GM21423 (cell line): ENCODE results near the gene HAUS5.
"Not testable (repeated sequence)": the region's sequence is repeated elsewhere in the genome, so short reads cannot be mapped to it uniquely, and the experiment has no call there.

Source experiments
- ATAC-seq: cut with Tn5 transposase; IDR thresholded peaks from one replicate; pipeline ENCODE4 v1.9.1; 2021; ENCODE audit warnings: mild to moderate bottlenecking, moderate library complexity; ENCODE audit not compliant: unreplicated experiment

The HAUS5 gene

DNA sequence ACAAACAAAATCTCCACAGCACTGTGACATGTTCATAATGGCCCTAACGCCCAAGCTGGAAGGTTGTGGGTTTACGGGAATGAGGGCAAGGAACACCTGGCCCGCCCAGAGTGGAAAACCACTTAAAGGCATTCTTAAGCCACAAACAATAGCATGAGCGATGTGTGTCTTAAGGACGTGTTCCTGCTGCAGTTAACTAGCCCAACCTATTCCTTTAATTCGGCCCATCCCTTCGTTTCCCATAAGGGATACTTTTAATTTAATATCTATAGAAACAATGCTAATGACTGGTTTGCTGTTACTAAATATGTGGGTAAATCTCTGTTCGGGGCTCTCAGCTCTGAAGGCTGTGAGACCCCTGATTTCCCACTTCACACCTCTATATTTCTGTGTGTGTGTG lies 5.4 kb upstream of the HAUS5 start:
- ATAC-seq = not testable (repeated sequence)

DNA sequence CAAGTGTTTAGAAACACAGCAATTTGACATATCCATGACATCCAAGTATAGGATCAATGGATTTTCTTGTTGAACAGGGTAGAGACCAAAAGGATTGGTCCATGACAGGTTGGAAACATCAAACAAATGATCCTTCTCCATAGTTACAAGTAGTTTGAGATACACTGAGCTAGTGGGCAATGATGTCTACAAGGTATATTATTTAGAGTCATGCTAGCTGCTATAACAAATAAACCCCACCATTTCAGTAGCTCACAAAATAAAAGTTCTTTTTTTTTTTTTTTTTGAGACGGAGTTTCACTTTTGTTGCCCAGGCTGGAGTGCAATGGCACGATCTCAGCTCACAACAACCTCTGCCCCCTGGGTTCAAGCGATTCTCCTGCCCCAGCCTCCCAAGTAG lies 4.9 kb upstream of the HAUS5 start:
- ATAC-seq = no peak

DNA sequence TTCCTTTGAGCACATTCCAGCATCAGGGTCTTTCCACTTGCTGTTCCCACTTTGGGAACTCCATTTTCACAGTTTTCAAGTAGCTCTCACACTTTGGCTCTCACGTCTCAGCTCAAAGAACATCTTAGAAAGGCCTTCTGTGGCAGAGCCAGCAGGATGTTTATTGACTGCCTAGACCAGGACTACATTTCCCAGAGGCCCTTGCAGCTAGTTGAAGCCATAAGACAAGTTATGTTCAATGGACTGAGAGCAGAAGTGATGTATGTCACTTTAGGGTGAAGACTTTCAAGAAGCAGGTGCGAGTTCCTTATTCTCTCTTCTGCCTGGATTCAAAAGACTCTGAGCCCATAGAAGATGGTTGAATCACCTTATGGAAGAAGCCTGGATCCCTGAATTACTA lies 4.3 kb upstream of the HAUS5 start:
- no peak for ATAC-seq

GRCh38 chr19:35609851-35610353 lies 2.6 kb upstream of the HAUS5 start:
- ATAC-seq = peak; percentile 44

DNA sequence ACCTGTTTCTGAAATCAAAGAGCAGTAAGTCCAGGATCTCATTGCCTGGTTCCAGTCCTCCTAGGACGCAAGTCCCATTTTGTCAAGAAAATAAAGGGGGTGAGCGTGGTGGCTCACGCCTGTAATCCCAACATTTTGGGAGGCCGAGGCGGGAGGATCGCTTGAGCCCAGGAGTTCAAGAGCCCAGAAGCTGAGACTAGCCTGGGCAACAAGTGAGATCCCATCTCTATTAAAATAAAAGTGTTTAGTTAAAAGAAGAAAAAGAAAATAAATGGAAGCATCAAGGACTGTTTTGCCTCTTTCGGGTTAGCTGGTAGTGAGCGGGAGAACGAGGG lies 344 bp upstream of the HAUS5 start:
- no peak for ATAC-seq

GRCh38 chr19:35613574-35613973 lies 1.0 kb downstream of the HAUS5 start:
- ATAC-seq = no peak

DNA sequence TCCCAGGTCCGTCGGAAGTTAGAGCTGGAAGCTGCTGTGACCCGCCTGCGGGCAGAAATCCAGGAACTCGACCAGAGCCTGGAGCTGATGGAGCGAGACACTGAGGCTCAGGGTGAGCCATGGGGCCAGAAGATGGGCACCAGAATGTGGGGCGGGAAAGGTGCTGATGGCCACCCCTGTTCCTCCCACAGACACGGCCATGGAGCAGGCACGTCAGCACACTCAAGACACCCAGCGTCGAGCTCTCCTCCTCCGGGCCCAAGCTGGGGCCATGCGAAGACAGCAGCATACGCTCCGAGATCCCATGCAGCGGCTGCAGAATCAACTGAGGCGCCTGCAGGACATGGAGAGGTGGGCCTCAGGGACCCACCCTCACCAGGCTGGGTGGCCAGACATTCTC lies 2.5 kb downstream of the HAUS5 start:
- ATAC-seq = no peak

- no peak for ATAC-seq
Measured at GRCh38 chr19:35618857-35619256, 6.3 kb downstream of the HAUS5 start.

- no peak for ATAC-seq
Measured at GRCh38 chr19:35619290-35619923, 6.9 kb downstream of the HAUS5 start.

DNA sequence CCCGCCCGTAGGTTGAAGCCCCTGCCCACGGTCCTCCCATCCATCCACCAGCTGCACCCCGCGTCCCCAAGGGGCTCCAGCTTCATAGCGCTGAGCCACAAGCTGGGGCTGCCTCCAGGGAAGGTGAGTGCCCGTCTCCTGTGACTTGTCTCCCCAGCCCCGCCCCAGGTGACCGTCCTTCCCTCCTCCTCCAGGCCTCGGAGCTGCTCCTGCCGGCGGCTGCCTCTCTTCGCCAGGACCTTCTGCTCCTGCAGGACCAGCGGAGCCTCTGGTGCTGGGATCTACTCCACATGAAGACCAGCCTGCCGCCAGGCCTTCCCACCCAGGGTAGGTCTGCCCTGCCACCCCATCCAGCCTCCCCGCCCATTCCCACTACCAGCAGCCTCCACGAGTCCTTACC lies 7.5 kb downstream of the HAUS5 start:
- no peak for ATAC-seq

DNA sequence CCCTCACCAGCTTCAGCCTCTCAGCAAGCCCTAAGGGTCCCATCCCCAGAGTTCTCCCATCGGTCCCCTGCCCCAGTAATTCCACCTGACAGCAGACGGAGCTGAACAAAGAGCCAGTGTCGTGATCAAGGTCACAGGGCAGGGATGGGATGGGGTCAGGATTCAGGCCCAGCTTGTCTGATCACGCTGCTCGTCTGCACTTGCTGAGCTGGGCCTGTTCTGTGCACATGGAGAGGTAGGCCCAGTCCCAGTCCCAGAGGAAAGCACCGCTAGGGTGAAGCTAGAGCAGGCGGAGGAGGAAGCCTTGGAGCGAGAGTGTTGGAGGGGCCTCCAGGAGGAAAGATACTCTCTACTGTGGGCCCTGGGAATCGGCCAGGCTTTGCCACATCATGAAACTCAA lies 9.2 kb downstream of the HAUS5 start:
- ATAC-seq = no peak

DNA sequence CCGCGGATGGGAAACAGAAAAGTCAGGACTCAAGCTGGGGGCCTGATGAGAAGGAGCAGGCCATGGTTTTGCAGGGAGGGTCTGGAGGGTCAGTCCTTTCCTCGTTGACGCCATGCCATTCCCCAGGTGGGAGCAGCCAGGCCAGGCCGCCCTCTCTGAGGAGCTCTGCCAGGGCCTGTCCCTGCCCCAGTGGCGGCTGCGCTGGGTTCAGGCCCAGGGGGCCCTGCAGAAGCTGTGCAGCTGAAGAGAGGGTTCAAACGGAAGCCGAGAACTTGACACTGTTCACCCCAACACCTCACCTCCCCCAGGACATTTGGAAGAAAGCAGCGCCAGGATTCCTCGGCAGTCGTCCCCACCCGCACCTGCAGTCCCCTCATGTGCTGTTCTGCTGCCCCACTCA lies 10.2 kb downstream of the HAUS5 start:
- ATAC-seq = no peak

GRCh38 chr19:35623327-35624010 lies 10.9 kb downstream of the HAUS5 start:
- no peak for ATAC-seq

GRCh38 chr19:35628264-35628564 lies 15.7 kb downstream of the HAUS5 start:
- no peak for ATAC-seq

DNA sequence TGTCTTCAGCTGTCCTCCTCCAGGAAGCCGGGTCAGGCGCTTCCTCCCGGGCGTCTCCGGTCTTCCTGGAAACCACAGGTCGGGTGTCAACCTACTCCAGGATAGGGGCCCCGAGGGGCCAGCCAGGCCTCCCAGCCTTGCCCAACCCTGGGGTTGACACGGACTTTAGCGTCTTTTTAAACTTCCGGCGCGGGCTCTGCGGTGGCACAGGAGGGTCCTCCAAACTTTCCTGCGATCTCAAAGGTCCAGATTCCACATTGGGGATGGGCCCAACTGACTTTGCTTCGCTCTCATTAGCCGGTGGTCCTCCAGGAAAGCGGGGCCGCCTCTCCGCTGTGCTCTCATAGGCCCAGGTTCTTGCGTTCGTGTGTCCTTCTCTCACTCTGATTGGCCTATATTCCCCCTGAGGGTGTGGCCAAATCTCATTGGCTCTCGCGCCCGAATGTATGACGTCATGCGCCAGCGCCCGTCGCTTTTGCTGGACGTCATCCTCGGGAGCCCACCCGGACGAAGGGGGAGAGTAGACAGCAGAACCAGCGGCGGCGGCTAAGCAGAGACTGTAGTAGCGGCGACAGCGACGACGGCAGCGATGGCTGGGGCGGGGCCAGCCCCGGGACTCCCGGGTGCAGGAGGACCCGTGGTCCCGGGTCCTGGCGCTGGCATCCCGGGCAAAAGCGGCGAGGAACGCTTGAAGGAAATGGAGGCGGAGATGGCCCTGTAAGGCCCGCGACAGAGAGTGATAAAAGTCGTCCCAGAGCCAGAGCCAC lies 16.2 kb downstream of the HAUS5 start, which contains the start of gene RBM42:
TSS of gene RBM42 (plus strand) at position 472 of the 767 bp plus-strand sequence. CDS start at position 590, 118 bp downstream.
- peak; percentile 95 for ATAC-seq

DNA sequence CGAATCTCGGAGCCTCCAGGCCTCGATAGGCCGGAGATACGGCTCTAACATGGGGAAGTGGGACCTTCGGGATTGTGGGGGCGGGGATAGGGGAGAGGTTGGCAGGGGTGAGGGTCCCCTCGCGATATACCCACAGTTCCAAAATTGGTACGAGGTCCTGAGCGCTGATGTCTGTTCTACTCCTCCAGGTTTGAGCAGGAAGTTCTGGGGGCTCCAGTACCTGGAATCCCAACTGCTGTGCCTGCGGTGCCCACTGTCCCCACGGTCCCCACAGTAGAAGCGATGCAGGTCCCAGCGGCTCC lies 16.7 kb downstream of the HAUS5 start:
- ATAC-seq = peak; percentile 3

GRCh38 chr19:35633727-35634440 lies 21.3 kb downstream of the HAUS5 start:
- no peak for ATAC-seq

GRCh38 chr19:35636651-35637050 lies 24.1 kb downstream of the HAUS5 start:
- no peak for ATAC-seq

DNA sequence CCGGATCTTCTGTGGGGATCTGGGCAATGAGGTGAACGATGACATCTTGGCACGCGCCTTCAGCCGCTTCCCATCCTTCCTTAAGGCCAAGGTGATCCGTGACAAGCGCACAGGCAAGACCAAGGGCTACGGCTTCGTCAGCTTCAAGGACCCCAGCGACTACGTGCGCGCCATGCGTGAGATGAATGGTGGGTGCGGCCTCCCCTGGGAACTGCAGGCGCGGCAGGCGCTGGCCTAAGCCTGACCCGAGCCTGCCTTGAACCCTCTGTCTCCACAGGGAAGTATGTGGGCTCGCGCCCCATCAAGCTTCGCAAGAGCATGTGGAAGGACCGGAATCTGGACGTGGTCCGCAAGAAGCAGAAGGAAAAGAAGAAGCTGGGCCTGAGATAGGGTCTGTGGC lies 24.6 kb downstream of the HAUS5 start:
- no peak for ATAC-seq

GRCh38 chr19:35639321-35639639 lies 26.7 kb downstream of the HAUS5 start:
- no peak for ATAC-seq

- ATAC-seq = no peak
Measured at GRCh38 chr19:35639863-35640262, 27.3 kb downstream of the HAUS5 start.
